Measurements from ENCODE around the gene ZNRF4.

- TF ChIP-seq EZH2 (IDR thresholded peaks at IDR 0.05) (no peak), POLR2AphosphoS5 (IDR thresholded peaks at IDR 0.05; ENCODE audit: borderline replicate concordance, low read depth, low read length) (no peak), FOXP2 (optimal IDR thresholded peaks at IDR 0.05; ENCODE audit: control extremely low read depth, extremely low read length, insufficient read depth) (no peak)
These were observed at the start of gene ZNRF4 for GRCh38 chr19:5455367-5456129.
